ENCODE data around the gene TTBK2. TPM values are rescaled to one million over a fixed set of nuclear protein-coding genes. Genes with fewer than 3 reads are reported as not detected.
"Not testable (repeated sequence)": the region's sequence is repeated elsewhere in the genome, so short reads cannot be mapped to it uniquely, and the experiment has no call there.

The TTBK2 gene
- total RNA-seq, 1 donor from 2014 or later = 19.8 TPM

GRCh38 chr15:42782716-42783115 lies 137.9 kb downstream of the TTBK2 start:
- Mint-ChIP-seq H3K4me3 (no peak overlapping the region), H3K4me1 (no peaks in the 10 kb centered on the region), H3K27me3 (no peaks in the 10 kb centered on the region), H3K9me3 (no peaks in the 10 kb centered on the region), H3K27ac (no peak overlapping the region), H3K36me3 (ENCODE audit: low read depth) (peaks cover 27% of the 10 kb centered on the region)
- TF ChIP-seq, protein P1, sequence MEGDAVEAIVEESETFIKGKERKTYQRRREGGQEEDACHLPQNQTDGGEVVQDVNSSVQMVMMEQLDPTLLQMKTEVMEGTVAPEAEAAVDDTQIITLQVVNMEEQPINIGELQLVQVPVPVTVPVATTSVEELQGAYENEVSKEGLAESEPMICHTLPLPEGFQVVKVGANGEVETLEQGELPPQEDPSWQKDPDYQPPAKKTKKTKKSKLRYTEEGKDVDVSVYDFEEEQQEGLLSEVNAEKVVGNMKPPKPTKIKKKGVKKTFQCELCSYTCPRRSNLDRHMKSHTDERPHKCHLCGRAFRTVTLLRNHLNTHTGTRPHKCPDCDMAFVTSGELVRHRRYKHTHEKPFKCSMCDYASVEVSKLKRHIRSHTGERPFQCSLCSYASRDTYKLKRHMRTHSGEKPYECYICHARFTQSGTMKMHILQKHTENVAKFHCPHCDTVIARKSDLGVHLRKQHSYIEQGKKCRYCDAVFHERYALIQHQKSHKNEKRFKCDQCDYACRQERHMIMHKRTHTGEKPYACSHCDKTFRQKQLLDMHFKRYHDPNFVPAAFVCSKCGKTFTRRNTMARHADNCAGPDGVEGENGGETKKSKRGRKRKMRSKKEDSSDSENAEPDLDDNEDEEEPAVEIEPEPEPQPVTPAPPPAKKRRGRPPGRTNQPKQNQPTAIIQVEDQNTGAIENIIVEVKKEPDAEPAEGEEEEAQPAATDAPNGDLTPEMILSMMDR (IDR thresholded peaks at IDR 0.05) = no peak
- intact Hi-C loops (cut with micrococcal nuclease) = no loop called here
- POLR2A ChIA-PET = no interaction called here
- CTCF ChIA-PET = no interaction called here
- ATAC-seq (ENCODE audit: low read depth) = no peak
- DNase-seq = no peak

- H3K36me3 Mint-ChIP-seq (ENCODE audit: low read depth) = peaks cover 42% of the 10 kb centered on the region
- H3K4me3 Mint-ChIP-seq = no peak overlapping the region
- POLR2A ChIA-PET = no interaction called here
- no peaks in the 10 kb centered on the region for H3K27me3 Mint-ChIP-seq
- ATAC-seq (ENCODE audit: low read depth) (no peak), DNase-seq (no peak)
- TF ChIP-seq, protein P1 (IDR thresholded peaks at IDR 0.05) = no peak
- no peaks in the 10 kb centered on the region for H3K4me1 Mint-ChIP-seq
- no peak overlapping the region for H3K27ac Mint-ChIP-seq
- intact Hi-C loops (cut with micrococcal nuclease) = no loop called here
- no peaks in the 10 kb centered on the region for H3K9me3 Mint-ChIP-seq
- CTCF ChIA-PET = no interaction called here
These were observed 145.2 kb downstream of the TTBK2 start for GRCh38 chr15:42775416-42775815.

GRCh38 chr15:42772901-42773300 lies 147.7 kb downstream of the TTBK2 start:
- intact Hi-C loops (cut with micrococcal nuclease) = no loop called here
- ChIA-PET CTCF (no interaction called here), POLR2A (no interaction called here)
- TF ChIP-seq, protein P1 (IDR thresholded peaks at IDR 0.05) = no peak
- H3K27ac Mint-ChIP-seq = no peak overlapping the region
- H3K27me3 Mint-ChIP-seq = no peaks in the 10 kb centered on the region
- no peak for DNase-seq
- no peak for ATAC-seq (ENCODE audit: low read depth)
- no peaks in the 10 kb centered on the region for H3K4me1 Mint-ChIP-seq
- no peaks in the 10 kb centered on the region for H3K9me3 Mint-ChIP-seq
- no peak overlapping the region for H3K4me3 Mint-ChIP-seq
- H3K36me3 Mint-ChIP-seq (ENCODE audit: low read depth) = peaks cover 58% of the 10 kb centered on the region

GRCh38 chr15:42772144-42772543 lies 148.4 kb downstream of the TTBK2 start:
- no peak for ATAC-seq (ENCODE audit: low read depth)
- intact Hi-C loops (cut with micrococcal nuclease) = no loop called here
- no peak for DNase-seq
- H3K4me3 Mint-ChIP-seq = no peak overlapping the region
- H3K9me3 Mint-ChIP-seq = no peaks in the 10 kb centered on the region
- peaks cover 63% of the 10 kb centered on the region for H3K36me3 Mint-ChIP-seq (ENCODE audit: low read depth)
- no peak overlapping the region for H3K27ac Mint-ChIP-seq
- TF ChIP-seq, protein P1 (IDR thresholded peaks at IDR 0.05) = no peak
- no peaks in the 10 kb centered on the region for H3K27me3 Mint-ChIP-seq
- ChIA-PET CTCF (no interaction called here), POLR2A (no interaction called here)
- no peaks in the 10 kb centered on the region for H3K4me1 Mint-ChIP-seq

GRCh38 chr15:42766109-42766508 lies 154.5 kb downstream of the TTBK2 start:
- intact Hi-C loops (cut with micrococcal nuclease); CTCF ChIA-PET; H3K4me3 Mint-ChIP-seq; H3K27ac Mint-ChIP-seq; H3K4me1 Mint-ChIP-seq; ATAC-seq (ENCODE audit: low read depth); DNase-seq; H3K27me3 Mint-ChIP-seq: not testable (repeated sequence)
- Mint-ChIP-seq H3K36me3 (ENCODE audit: low read depth) (peaks cover 65% of the 10 kb centered on the region), H3K9me3 (peaks cover 23% of the 10 kb centered on the region)
- POLR2A ChIA-PET = interaction anchor here (0.6 kb wide), 1 partner anchor 125 kb away, joined by 7 read pairs; no protein-coding TSS in a partner anchor

DNA sequence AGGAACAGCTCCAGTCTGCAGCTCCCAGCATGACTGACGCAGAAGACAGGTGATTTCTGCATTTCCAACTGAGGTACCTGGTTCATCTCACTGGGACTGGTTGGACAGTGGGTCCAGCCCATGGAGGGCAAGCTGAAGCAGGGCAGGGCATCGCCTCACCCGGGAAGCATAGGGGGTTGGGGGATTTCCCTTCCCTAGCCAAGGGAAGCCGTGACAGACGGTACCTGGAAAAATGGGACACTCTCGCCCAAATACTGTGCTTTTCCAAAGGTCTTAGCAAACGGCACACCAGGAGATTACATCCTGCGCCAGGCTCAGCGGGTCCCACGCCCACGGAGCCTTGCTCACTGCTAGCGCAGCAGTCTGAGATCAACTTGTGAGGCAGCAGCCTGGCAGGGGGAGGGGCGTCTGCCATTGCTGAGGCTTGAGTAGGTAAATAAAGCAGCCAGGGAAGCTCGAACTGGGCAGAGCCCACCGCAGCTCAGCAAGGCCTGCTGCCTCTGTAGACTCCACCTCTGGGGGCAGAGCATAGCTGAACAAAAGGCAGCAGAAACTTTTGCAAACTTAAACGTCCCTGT lies 156.3 kb downstream of the TTBK2 start:
- peaks cover 65% of the 10 kb centered on the region for H3K36me3 Mint-ChIP-seq (ENCODE audit: low read depth)
- CTCF ChIA-PET; POLR2A ChIA-PET; intact Hi-C loops (cut with micrococcal nuclease); H3K27me3 Mint-ChIP-seq; H3K27ac Mint-ChIP-seq; H3K4me3 Mint-ChIP-seq; H3K4me1 Mint-ChIP-seq; DNase-seq; ATAC-seq (ENCODE audit: low read depth): not testable (repeated sequence)
- peaks cover 31% of the 10 kb centered on the region for H3K9me3 Mint-ChIP-seq

DNA sequence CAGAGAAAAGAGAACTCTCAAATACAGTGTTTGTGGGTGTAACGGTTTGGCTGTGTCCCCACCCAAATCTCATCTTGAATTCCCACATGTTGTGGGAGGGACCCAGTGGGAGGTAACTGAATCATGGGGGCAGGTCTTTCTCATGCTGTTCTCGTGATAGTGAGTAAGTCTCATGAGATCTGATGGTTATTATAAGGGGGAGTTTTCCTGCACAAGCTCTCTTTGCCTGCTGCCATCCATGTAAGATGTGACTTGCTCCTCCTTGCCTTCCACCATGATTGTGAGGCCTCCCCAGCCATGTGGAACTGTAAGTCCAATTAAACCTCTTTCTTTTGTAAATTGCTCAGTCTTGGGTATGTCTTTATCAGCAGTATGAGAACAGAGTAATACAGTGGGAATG lies 158.8 kb downstream of the TTBK2 start:
- Mint-ChIP-seq H3K9me3 (peaks cover 31% of the 10 kb centered on the region), H3K36me3 (ENCODE audit: low read depth) (peaks cover 48% of the 10 kb centered on the region)
- H3K4me1 Mint-ChIP-seq; DNase-seq; H3K27ac Mint-ChIP-seq; H3K27me3 Mint-ChIP-seq; intact Hi-C loops (cut with micrococcal nuclease); H3K4me3 Mint-ChIP-seq; ATAC-seq (ENCODE audit: low read depth); POLR2A ChIA-PET; CTCF ChIA-PET: not testable (repeated sequence)
